GM23338 (cell line): ENCODE results near the gene BIN1. TPM values are rescaled to one million over a fixed set of nuclear protein-coding genes. Genes with fewer than 3 reads are reported as not detected.

Experiments used
- ATAC-seq: fragments of 200-7000 bp; cut with Tn5 transposase; 3 replicates; pipeline ENCODE4 v1.9.1; 2020
- DNase-seq: peaks from one replicate; pipeline ENCODE4 v3.0.0-alpha.2; 2015; ENCODE audit warnings: low spot score
- H2AFZ ChIP-seq: fragments of 200-600 bp; sonication (generic); 2 replicates; pipeline ENCODE4 v1.8.0; 2016; ENCODE audit warnings: antibody characterized with exemption, mild to moderate bottlenecking, moderate library complexity
- H3F3A ChIP-seq: fragments of 200-600 bp; sonication (generic); replicated peaks from 2 replicates; pipeline ENCODE4 v1.8.0; 2017; ENCODE audit warnings: antibody characterized with exemption, mixed run types, low read depth
- H3K27ac ChIP-seq: fragments of 200-600 bp; sonication (generic); 2 replicates; pipeline ENCODE4 v1.6.1; 2016; ENCODE audit warnings: low read depth
- H3K27me3 ChIP-seq: fragments of 200-600 bp; sonication (generic); 2 replicates; pipeline ENCODE4 v1.8.0; 2016; ENCODE audit warnings: mild to moderate bottlenecking, mixed run types, moderate library complexity; ENCODE audit not compliant: insufficient read depth
- H3K36me3 ChIP-seq: fragments of 200-600 bp; sonication (generic); 2 replicates; pipeline ENCODE4 v1.8.0; 2016; ENCODE audit warnings: mild to moderate bottlenecking; ENCODE audit not compliant: insufficient read depth
- H3K4me1 ChIP-seq: fragments of 200-600 bp; sonication (generic); 2 replicates; pipeline ENCODE4 v1.8.0; 2016; ENCODE audit warnings: mild to moderate bottlenecking, moderate library complexity; ENCODE audit not compliant: insufficient read depth
- H3K4me2 ChIP-seq: fragments of 200-600 bp; sonication (generic); 2 replicates; pipeline ENCODE4 v1.7.1; 2017; ENCODE audit warnings: mixed run types
- H3K4me3 ChIP-seq: fragments of 200-600 bp; sonication (generic); 2 replicates; pipeline ENCODE4 v1.6.1; 2016; ENCODE audit warnings: mixed run types
- H3K79me2 ChIP-seq: fragments of 200-600 bp; sonication (generic); replicated peaks from 2 replicates; pipeline ENCODE4 v1.8.0; 2017; ENCODE audit warnings: mild to moderate bottlenecking; ENCODE audit not compliant: insufficient read depth
- H3K9me2 ChIP-seq: fragments of 200-600 bp; sonication (generic); 2 replicates; pipeline ENCODE4 v1.8.0; 2017; ENCODE audit not compliant: insufficient read depth
- H4K20me1 ChIP-seq: fragments of 200-600 bp; sonication (generic); replicated peaks from 2 replicates; pipeline ENCODE4 v1.8.0; 2017; ENCODE audit warnings: mild to moderate bottlenecking; ENCODE audit not compliant: insufficient read depth
- H3K27ac Mint-ChIP-seq: 2 replicates; pipeline ENCODE4 v1.8.0; 2020; ENCODE audit warnings: inconsistent platforms, mild to moderate bottlenecking, moderate library complexity, mixed read lengths
- H3K27me3 Mint-ChIP-seq: 3 replicates; pipeline ENCODE4 v1.8.0; 2022; ENCODE audit warnings: low read depth, mild to moderate bottlenecking, moderate library complexity, mixed read lengths, inconsistent platforms; ENCODE audit not compliant: insufficient read depth, poor library complexity
- H3K36me3 Mint-ChIP-seq: 3 replicates; pipeline ENCODE4 v1.8.0; 2021; ENCODE audit warnings: low read depth, mild to moderate bottlenecking, inconsistent platforms, moderate library complexity, mixed read lengths
- H3K4me1 Mint-ChIP-seq: 3 replicates; pipeline ENCODE4 v1.8.0; 2020; ENCODE audit warnings: mild to moderate bottlenecking, inconsistent platforms, mixed read lengths
- H3K4me3 Mint-ChIP-seq: 3 replicates; pipeline ENCODE4 v1.8.0; 2021; ENCODE audit warnings: moderate library complexity, mild to moderate bottlenecking, inconsistent platforms, mixed read lengths
- H3K9me3 Mint-ChIP-seq: 3 replicates; pipeline ENCODE4 v1.8.0; 2020; ENCODE audit warnings: moderate library complexity, mild to moderate bottlenecking, inconsistent platforms, mixed read lengths
- EZH2 ChIP-seq: fragments of 200-600 bp; sonication (generic); IDR thresholded peaks from one replicate; pipeline ENCODE4 v1.8.0; 2017; ENCODE audit warnings: antibody characterized with exemption, mild to moderate bottlenecking, low read depth; ENCODE audit not compliant: unreplicated experiment
- STAT1 ChIP-seq: IDR thresholded peaks from one replicate; pipeline ENCODE4 v1.6.1; 2016; ENCODE audit warnings: antibody characterized with exemption; ENCODE audit not compliant: unreplicated experiment
- ZNF114 ChIP-seq: fragments of 250-450 bp; sonication (Bioruptor Pico); IDR thresholded peaks from 2 replicates; pipeline ENCODE4 v1.5.0; 2020; ENCODE audit warnings: mild to moderate bottlenecking, moderate library complexity
- polyA plus RNA-seq: library from polyadenylated mRNA; unstranded; fragments of >200 nt; fragmentation: Nextera tagmentation; extraction: Ambion mirVana; gene quantifications from 2 replicates; pipeline ENCODE4 v1.2.1, GENCODE V29; 2016
- total RNA-seq: library from RNA; depleted of rRNA; stranded (reverse); fragments of >200 nt; shearing (Covaris generic); gene quantifications from 2 replicates; pipeline ENCODE4 v1.2.3, GENCODE V29; 2014
- TF ChIP-seq, protein P1 (sequence below), 2 experiments: fragments of 200-600 bp in 1 of 2; sonication (generic) in 1 of 2; conservative IDR thresholded peaks; 2 replicates each; pipeline versions ENCODE4 v1.5.1 to v1.6.1; 2016 to 2017; ENCODE audit warnings: antibody characterized with exemption in 2 of 2, low read depth in 2 of 2, mild to moderate bottlenecking in 2 of 2, moderate library complexity in 1 of 2
- TF ChIP-seq, protein P2 (sequence below): fragments of 250-450 bp; sonication (Bioruptor Pico); IDR thresholded peaks from 2 replicates; pipeline ENCODE4 v1.5.0; 2020; ENCODE audit warnings: mild to moderate bottlenecking, moderate library complexity

Gene BIN1
- total and polyA plus RNA-seq, 2 experiments from 2014 or later: 30.1 to 56.4 TPM

DNA sequence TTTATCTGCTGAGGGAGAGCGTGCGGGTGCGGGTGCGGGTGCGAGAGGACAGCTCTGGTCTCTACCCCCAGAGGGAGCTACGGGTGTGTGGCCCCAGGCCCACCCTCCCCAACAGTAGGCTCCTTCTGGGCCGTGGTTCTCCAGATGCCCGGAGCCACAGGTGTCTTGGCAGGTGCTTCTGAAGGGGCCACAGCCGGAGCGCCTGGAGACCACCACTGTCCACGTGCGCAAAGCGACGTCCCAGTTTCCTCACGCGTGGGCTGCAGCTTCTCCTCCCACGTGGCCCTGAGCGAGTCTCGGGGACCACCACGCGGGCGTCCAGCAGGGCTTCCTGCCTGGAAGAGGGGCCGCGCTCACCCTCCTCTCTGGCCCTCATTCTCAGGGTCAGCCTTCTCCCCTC, 90.6 kb downstream of the BIN1 start:
- H3K27ac Mint-ChIP-seq: no peak overlapping the region
- Histone ChIP-seq H4K20me1 (no peaks in the 10 kb centered on the region), H3F3A (no peaks in the 10 kb centered on the region), H3K27ac (no peak overlapping the region), H3K4me1 (peaks cover 4% of the 10 kb centered on the region; the same call in 1 of the 2 replicates), H3K4me3 (no peak overlapping the region), H3K4me2 (no peak overlapping the region), H3K27me3 (no peaks in the 10 kb centered on the region), H2AFZ (no peak overlapping the region), H3K79me2 (no peaks in the 10 kb centered on the region), H3K36me3 (no peaks in the 10 kb centered on the region), H3K9me2 (no peaks in the 10 kb centered on the region)
- no peak for TF ChIP-seq STAT1
- TF ChIP-seq EZH2: no peak
- TF ChIP-seq, protein P1, sequence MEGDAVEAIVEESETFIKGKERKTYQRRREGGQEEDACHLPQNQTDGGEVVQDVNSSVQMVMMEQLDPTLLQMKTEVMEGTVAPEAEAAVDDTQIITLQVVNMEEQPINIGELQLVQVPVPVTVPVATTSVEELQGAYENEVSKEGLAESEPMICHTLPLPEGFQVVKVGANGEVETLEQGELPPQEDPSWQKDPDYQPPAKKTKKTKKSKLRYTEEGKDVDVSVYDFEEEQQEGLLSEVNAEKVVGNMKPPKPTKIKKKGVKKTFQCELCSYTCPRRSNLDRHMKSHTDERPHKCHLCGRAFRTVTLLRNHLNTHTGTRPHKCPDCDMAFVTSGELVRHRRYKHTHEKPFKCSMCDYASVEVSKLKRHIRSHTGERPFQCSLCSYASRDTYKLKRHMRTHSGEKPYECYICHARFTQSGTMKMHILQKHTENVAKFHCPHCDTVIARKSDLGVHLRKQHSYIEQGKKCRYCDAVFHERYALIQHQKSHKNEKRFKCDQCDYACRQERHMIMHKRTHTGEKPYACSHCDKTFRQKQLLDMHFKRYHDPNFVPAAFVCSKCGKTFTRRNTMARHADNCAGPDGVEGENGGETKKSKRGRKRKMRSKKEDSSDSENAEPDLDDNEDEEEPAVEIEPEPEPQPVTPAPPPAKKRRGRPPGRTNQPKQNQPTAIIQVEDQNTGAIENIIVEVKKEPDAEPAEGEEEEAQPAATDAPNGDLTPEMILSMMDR (conservative IDR thresholded peaks at IDR 0.05; ENCODE audit: low read depth in 2 of 2): peak in 1 of 2 experiments; percentile 30; a peak in 1 of 4 replicates
- DNase-seq (no peak), ATAC-seq (no peak; the same call in 2 of the 3 replicates)
- no peaks in the 10 kb centered on the region for H3K36me3 Mint-ChIP-seq
- peaks cover 12% of the 10 kb centered on the region for H3K4me1 Mint-ChIP-seq
- no peak overlapping the region for H3K4me3 Mint-ChIP-seq
- H3K27me3 Mint-ChIP-seq: peaks cover 2% of the 10 kb centered on the region
- no peaks in the 10 kb centered on the region for H3K9me3 Mint-ChIP-seq

DNA sequence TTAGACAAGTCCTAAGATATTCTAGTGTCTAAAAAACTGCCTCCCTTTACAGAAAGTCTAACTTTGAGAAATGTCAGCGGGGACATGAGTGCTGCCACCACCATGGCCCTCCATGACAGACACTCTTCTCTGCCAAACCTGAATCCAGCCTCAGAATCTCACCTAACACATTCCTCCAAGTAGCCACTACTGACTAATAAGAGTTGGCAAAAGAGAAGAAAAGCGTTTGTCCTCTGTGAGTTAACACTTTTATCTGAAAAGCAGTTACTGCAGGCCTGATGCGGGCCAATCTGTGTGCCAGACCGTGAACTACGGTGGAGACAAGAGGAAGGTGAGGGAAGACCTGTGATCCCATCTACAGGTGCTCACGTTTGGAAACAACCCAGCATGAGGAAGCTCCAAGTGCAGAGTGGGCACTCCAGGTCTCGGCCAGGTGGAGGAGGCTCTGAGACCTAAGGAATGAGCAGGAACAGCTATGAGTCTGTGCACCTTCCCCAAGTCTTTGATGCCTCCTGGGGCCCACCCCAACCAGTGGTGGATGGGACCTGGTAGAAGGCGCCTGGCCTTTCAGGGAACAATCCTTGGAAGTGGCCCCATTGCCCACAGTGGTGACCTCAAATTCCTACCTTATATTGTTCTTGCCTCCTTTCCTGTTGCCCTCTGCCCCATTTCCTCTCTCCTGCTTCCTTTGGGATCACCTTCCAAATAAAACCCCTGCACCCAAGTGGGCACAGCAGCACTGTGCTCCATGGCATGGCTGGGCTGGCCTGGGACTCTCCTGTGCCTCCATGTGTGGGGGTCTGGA, 91.6 kb downstream of the BIN1 start:
- Mint-ChIP-seq H3K27me3 (no peaks in the 10 kb centered on the region), H3K27ac (no peak overlapping the region), H3K9me3 (no peaks in the 10 kb centered on the region), H3K4me3 (no peak overlapping the region), H3K4me1 (peaks cover 12% of the 10 kb centered on the region), H3K36me3 (no peaks in the 10 kb centered on the region)
- TF ChIP-seq ZNF114 (CRISPR knock-in tag): no peak
- TF ChIP-seq, protein P2, sequence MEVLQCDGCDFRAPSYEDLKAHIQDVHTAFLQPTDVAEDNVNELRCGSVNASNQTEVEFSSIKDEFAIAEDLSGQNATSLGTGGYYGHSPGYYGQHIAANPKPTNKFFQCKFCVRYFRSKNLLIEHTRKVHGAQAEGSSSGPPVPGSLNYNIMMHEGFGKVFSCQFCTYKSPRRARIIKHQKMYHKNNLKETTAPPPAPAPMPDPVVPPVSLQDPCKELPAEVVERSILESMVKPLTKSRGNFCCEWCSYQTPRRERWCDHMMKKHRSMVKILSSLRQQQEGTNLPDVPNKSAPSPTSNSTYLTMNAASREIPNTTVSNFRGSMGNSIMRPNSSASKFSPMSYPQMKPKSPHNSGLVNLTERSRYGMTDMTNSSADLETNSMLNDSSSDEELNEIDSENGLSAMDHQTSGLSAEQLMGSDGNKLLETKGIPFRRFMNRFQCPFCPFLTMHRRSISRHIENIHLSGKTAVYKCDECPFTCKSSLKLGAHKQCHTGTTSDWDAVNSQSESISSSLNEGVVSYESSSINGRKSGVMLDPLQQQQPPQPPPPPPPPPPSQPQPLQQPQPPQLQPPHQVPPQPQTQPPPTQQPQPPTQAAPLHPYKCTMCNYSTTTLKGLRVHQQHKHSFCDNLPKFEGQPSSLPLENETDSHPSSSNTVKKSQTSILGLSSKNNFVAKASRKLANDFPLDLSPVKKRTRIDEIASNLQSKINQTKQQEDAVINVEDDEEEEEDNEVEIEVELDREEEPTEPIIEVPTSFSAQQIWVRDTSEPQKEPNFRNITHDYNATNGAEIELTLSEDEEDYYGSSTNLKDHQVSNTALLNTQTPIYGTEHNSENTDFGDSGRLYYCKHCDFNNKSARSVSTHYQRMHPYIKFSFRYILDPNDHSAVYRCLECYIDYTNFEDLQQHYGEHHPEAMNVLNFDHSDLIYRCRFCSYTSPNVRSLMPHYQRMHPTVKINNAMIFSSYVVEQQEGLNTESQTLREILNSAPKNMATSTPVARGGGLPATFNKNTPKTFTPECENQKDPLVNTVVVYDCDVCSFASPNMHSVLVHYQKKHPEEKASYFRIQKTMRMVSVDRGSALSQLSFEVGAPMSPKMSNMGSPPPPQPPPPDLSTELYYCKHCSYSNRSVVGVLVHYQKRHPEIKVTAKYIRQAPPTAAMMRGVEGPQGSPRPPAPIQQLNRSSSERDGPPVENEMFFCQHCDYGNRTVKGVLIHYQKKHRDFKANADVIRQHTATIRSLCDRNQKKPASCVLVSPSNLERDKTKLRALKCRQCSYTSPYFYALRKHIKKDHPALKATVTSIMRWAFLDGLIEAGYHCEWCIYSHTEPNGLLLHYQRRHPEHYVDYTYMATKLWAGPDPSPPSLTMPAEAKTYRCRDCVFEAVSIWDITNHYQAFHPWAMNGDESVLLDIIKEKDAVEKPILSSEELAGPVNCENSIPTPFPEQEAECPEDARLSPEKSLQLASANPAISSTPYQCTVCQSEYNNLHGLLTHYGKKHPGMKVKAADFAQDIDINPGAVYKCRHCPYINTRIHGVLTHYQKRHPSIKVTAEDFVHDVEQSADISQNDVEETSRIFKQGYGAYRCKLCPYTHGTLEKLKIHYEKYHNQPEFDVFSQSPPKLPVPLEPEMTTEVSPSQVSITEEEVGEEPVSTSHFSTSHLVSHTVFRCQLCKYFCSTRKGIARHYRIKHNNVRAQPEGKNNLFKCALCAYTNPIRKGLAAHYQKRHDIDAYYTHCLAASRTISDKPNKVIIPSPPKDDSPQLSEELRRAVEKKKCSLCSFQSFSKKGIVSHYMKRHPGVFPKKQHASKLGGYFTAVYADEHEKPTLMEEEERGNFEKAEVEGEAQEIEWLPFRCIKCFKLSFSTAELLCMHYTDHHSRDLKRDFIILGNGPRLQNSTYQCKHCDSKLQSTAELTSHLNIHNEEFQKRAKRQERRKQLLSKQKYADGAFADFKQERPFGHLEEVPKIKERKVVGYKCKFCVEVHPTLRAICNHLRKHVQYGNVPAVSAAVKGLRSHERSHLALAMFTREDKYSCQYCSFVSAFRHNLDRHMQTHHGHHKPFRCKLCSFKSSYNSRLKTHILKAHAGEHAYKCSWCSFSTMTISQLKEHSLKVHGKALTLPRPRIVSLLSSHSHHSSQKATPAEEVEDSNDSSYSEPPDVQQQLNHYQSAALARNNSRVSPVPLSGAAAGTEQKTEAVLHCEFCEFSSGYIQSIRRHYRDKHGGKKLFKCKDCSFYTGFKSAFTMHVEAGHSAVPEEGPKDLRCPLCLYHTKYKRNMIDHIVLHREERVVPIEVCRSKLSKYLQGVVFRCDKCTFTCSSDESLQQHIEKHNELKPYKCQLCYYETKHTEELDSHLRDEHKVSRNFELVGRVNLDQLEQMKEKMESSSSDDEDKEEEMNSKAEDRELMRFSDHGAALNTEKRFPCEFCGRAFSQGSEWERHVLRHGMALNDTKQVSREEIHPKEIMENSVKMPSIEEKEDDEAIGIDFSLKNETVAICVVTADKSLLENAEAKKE: no peak
- Histone ChIP-seq H3K27ac (no peak overlapping the region), H3K4me1 (peaks cover 4% of the 10 kb centered on the region; the same call in 1 of the 2 replicates), H3K36me3 (no peaks in the 10 kb centered on the region), H3K27me3 (no peaks in the 10 kb centered on the region), H3K4me3 (no peak overlapping the region), H3K9me2 (no peaks in the 10 kb centered on the region), H3K4me2 (no peak overlapping the region), H3F3A (no peaks in the 10 kb centered on the region), H4K20me1 (no peaks in the 10 kb centered on the region), H3K79me2 (no peaks in the 10 kb centered on the region), H2AFZ (no peak overlapping the region)
- ATAC-seq (no peak), DNase-seq (no peak)
